Activated B cell treated with CpG ODN at 0.5 μM for 24 hours (primary cell): ENCODE results near the gene BPTF. TPM values are rescaled to one million over a fixed set of nuclear protein-coding genes. Genes with fewer than 3 reads are reported as not detected.
"Not testable (repeated sequence)": the region's sequence is repeated elsewhere in the genome, so short reads cannot be mapped to it uniquely, and the experiment has no call there.

Experiments
- ATAC-seq: fragments of 200-7000 bp; cut with Tn5 transposase; one replicate; pipeline ENCODE4 v1.10.0; 2021; ENCODE audit warnings: low read depth, mild to moderate bottlenecking, moderate library complexity
- CTCF ChIA-PET: fragments of 350-600 bp; sonication (Branson Sonifier 250); formaldehyde crosslinking; loops from one replicate; lab custom pipeline; 2021; ENCODE audit warnings: antibody characterized with exemption; lab: Charles Lee
- POLR2A ChIA-PET: fragments of 350-600 bp; sonication (Branson Sonifier 250); formaldehyde crosslinking; loops from one replicate; lab custom pipeline; 2021; ENCODE audit warnings: antibody characterized with exemption; lab: Charles Lee
- DNase-seq: peaks from one replicate; pipeline ENCODE4 v3.0.0; 2022
- H3K27ac Mint-ChIP-seq: one replicate; pipeline ENCODE4 v1.8.0; 2020; ENCODE audit warnings: mixed read lengths
- H3K27me3 Mint-ChIP-seq: one replicate; pipeline ENCODE4 v1.8.0; 2021; ENCODE audit warnings: mixed read lengths
- H3K36me3 Mint-ChIP-seq: one replicate; pipeline ENCODE4 v1.8.0; 2021; ENCODE audit warnings: low read depth, mixed read lengths
- H3K4me1 Mint-ChIP-seq: one replicate; pipeline ENCODE4 v1.8.0; 2021; ENCODE audit warnings: mixed read lengths
- H3K4me3 Mint-ChIP-seq: one replicate; pipeline ENCODE4 v1.8.0; 2020; ENCODE audit warnings: mild to moderate bottlenecking, mixed read lengths
- H3K9me3 Mint-ChIP-seq: one replicate; pipeline ENCODE4 v1.8.0; 2020; ENCODE audit warnings: mixed read lengths
- intact Hi-C: fragments of 100-400 bp; cut with micrococcal nuclease; formaldehyde crosslinking; loops from one replicate; pipeline ENCODE4 v1.15.1; 2024
- total RNA-seq: library from RNA; stranded (reverse); gene quantifications from 2 replicates; pipeline ENCODE4 v1.2.3, GENCODE V29; 2022
- TF ChIP-seq, protein P1 (sequence below): fragments of 200-600 bp; IDR thresholded peaks from one replicate; pipeline ENCODE4 v1.8.0; 2022; ENCODE audit warnings: antibody characterized with exemption, mild to moderate bottlenecking

BPTF gene
- total RNA-seq, 1 donor from 2014 or later = 174 TPM

DNA sequence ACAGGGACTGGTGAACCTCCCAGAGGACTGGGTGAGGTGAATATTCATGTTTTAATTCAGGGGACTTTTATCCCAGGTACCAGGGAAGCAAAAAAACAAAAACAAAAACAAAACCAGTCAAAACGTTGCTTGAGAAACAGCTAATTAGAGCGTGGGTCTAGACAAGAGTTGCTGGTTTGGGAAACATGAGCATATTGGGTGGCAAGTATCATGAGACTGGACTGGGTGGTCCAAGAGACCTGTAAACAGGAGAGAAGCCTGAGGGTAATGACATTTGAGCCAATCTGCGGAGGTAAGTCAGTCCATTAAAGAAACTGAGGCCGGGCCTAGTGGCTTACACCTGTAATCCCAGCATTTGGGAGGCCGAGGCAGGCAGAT is 11.5 kb upstream of the BPTF start:
- TF ChIP-seq, protein P1, sequence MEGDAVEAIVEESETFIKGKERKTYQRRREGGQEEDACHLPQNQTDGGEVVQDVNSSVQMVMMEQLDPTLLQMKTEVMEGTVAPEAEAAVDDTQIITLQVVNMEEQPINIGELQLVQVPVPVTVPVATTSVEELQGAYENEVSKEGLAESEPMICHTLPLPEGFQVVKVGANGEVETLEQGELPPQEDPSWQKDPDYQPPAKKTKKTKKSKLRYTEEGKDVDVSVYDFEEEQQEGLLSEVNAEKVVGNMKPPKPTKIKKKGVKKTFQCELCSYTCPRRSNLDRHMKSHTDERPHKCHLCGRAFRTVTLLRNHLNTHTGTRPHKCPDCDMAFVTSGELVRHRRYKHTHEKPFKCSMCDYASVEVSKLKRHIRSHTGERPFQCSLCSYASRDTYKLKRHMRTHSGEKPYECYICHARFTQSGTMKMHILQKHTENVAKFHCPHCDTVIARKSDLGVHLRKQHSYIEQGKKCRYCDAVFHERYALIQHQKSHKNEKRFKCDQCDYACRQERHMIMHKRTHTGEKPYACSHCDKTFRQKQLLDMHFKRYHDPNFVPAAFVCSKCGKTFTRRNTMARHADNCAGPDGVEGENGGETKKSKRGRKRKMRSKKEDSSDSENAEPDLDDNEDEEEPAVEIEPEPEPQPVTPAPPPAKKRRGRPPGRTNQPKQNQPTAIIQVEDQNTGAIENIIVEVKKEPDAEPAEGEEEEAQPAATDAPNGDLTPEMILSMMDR = no peak
- Mint-ChIP-seq H3K4me1 (peaks cover 76% of the 10 kb centered on the region), H3K27ac (peak overlapping the region; percentile 97), H3K36me3 (no peaks in the 10 kb centered on the region), H3K27me3 (no peaks in the 10 kb centered on the region), H3K4me3 (peak overlapping the region; percentile 77), H3K9me3 (no peaks in the 10 kb centered on the region)
- intact Hi-C loops = loop anchor here (1.0 to 10.0 kb wide), 5 partner anchors 12 to 391 kb away; partner anchors contain the start of genes BPTF and NOL11
- DNase-seq (no peak), ATAC-seq (no peak)
- CTCF ChIA-PET = interaction anchor here (1.7 to 4.2 kb wide), 3 partner anchors 11 to 13 kb away, joined by 6 to 24 read pairs (median 21); partner anchors contain the start of gene BPTF
- POLR2A ChIA-PET = interaction anchor here (1.3 to 6.9 kb wide), 3 partner anchors 10 to 42 kb away, joined by 3 to 112 read pairs (median 36); partner anchors contain the start of gene BPTF

DNA sequence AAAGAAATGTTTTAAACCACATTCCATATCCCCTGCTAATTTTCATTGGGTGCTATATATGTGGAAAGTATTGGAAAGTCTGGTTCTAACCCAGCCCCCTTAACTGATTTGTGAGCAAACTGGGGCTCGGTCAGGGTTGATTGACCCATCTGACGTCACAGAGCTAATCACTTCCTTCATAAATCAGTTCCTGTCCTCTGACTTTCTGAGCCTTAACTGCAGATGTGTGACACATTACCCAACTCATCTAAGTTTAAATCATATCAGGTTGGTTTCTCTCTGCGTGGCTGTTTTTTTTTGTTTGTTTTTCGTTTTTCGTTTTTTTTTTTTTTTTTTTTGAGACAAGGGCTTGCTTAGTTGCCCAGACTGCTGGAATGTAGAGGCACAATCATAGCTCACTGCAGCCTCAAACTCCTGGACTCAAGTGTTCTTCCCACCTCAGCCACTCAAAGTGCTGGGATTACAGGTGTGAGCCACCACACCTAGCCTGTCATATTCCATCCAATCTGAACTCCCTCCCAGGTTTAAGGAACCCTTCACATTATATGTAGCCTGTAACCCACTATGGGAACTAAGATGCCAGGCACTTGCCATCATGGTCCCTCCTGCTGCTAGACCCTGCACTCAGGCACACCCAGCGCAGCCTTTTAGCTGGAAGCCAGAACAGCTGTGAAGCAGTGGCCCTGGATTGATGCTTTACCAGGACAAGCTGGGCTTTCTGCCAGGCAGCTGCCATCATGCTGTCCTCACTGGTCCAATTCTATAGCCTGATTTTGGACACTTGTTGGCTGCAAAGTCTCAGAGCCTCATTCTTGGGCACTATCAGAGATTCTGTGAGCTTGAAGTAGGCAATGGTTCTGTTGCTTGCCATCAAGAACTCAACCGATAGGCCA is 6.9 kb upstream of the BPTF start:
- CTCF ChIA-PET = interaction anchor here (0.6 to 3.6 kb wide), 5 partner anchors 9 to 91 kb away, joined by 3 to 15 read pairs (median 5); no protein-coding TSS in a partner anchor
- POLR2A ChIA-PET = interaction anchor here (0.5 to 6.9 kb wide), 14 partner anchors 6 to 1763 kb away, joined by 3 to 112 read pairs (median 6); partner anchors contain the start of genes BPTF and PITPNC1
- TF ChIP-seq, protein P1 = no peak
- ATAC-seq = peak; percentile 63
- Mint-ChIP-seq H3K4me1 (peaks cover 81% of the 10 kb centered on the region), H3K9me3 (no peaks in the 10 kb centered on the region), H3K27ac (peak overlapping the region; percentile 90), H3K27me3 (no peaks in the 10 kb centered on the region), H3K4me3 (peak overlapping the region; percentile 76), H3K36me3 (no peaks in the 10 kb centered on the region)
- intact Hi-C loops = loop anchor here (5.0 to 10.0 kb wide), 6 partner anchors 244 to 1626 kb away; partner anchors contain the start of genes AMZ2, CEP112 and PITPNC1
- no peak for DNase-seq

DNA sequence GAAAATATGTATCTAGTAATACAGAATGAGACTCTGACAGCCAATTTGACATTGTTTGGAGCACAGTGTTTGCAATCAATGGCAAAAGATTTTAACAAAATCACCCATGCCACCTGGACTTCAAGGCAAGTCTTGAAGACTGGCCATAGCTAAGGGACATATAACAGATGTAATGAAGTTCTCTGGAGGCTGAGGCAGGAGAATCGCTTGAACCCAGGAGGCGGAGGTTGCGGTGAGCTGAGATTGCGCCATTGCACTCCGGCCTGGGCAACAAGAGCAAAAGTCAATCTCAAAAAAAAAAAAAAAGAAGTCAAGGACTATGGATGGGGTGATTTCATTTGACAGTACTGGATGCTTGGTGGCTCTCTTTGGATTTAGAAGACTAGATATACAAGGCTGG is 5.6 kb upstream of the BPTF start:
- ChIA-PET POLR2A (interaction anchor here (0.7 to 2.5 kb wide), 2 partner anchors 16 to 29 kb away, joined by 13 to 30 read pairs; no protein-coding TSS in a partner anchor), CTCF (interaction anchor here (3.6 kb wide), 1 partner anchor 19 kb away, joined by 15 read pairs; no protein-coding TSS in a partner anchor)
- ATAC-seq (no peak), DNase-seq (no peak)
- no peaks in the 10 kb centered on the region for H3K27me3 Mint-ChIP-seq
- no peaks in the 10 kb centered on the region for H3K36me3 Mint-ChIP-seq
- no peak overlapping the region for H3K4me3 Mint-ChIP-seq
- no peak overlapping the region for H3K27ac Mint-ChIP-seq
- H3K4me1 Mint-ChIP-seq = peaks cover 81% of the 10 kb centered on the region
- intact Hi-C loops = loop anchor here (5.0 to 10.0 kb wide), 8 partner anchors 245 to 1695 kb away; partner anchors contain the start of genes AMZ2, CEP112 and PITPNC1
- TF ChIP-seq, protein P1 = no peak
- no peaks in the 10 kb centered on the region for H3K9me3 Mint-ChIP-seq

DNA sequence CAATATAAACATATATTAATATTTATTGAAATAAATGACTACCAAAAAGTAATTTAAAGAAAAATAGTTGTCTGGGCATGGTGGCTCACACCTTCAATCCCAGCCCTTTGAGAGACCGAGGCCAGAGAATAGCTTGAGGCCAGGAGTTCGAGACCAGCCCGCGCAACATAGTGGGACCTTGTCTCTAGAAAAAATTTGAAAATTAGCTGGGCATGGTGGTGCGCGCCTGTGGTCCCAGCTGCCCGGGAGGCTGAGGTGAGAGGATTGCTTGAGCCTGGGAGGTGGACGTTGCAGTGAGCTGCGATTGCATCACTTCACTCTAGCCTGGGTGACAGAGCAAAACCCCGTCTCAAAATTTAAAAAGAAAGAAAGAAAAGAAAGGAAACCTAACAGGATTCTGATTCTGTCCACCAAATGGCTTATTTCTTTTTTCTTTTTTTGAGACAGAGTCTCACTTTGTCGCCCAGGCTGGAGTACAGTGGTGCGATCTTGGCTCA is 3.4 kb upstream of the BPTF start:
- ATAC-seq = no peak
- CTCF ChIA-PET = no interaction called here
- DNase-seq = no peak
- TF ChIP-seq, protein P1 = no peak
- Mint-ChIP-seq H3K9me3 (no peaks in the 10 kb centered on the region), H3K4me3 (no peak overlapping the region), H3K27me3 (no peaks in the 10 kb centered on the region), H3K4me1 (peaks cover 64% of the 10 kb centered on the region), H3K36me3 (peaks cover 8% of the 10 kb centered on the region), H3K27ac (no peak overlapping the region)
- POLR2A ChIA-PET = interaction anchor here (1.5 to 6.2 kb wide), 2 partner anchors 7 to 12 kb away, joined by 4 to 112 read pairs; no protein-coding TSS in a partner anchor
- intact Hi-C loops = loop anchor here (10.0 kb wide), 2 partner anchors 643 to 1693 kb away; no protein-coding TSS in a partner anchor

DNA sequence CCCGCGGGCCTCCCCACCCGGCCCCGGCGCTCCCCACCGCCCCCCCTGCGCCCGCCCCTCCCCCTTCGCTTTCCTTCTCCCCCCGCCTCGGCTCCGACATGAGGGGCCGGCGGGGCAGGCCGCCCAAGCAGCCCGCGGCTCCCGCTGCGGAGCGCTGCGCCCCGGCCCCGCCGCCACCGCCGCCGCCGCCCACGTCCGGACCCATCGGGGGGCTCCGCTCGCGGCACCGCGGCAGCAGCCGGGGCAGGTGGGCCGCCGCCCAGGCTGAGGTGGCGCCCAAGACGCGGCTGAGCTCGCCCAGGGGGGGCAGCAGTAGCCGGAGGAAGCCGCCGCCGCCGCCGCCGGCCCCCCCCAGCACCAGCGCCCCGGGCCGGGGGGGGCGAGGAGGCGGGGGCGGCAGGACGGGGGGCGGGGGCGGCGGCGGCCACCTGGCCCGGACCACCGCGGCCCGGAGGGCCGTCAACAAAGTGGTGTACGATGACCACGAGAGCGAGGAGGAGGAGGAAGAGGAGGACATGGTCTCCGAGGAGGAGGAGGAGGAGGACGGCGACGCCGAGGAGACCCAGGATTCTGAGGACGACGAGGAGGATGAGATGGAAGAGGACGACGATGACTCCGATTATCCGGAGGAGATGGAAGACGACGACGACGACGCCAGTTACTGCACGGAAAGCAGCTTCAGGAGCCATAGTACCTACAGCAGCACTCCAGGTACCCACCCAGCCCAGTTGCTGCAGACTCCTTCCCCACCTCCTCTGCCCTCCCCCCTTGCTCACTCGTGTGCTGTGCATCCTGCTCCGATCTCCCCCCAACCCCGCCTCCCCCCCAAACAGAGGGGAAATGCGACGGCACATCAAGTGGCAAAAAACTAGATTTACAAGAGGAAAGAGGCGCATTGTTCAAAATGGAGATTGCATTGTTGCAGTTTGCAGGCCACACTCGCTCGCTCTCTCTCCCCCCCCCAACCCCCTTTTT is 611 bp downstream of the BPTF start:
- Mint-ChIP-seq H3K27ac (peak overlapping the region; percentile 96), H3K36me3 (peaks cover 22% of the 10 kb centered on the region), H3K4me1 (peaks cover 67% of the 10 kb centered on the region), H3K4me3 (peak overlapping the region; percentile 98)
- CTCF ChIA-PET = interaction anchor here (0.6 to 4.1 kb wide), 4 partner anchors 13 to 108 kb away, joined by 3 to 33 read pairs (median 14); partner anchors contain the start of gene NOL11
- not testable (repeated sequence) for H3K27me3 Mint-ChIP-seq, H3K9me3 Mint-ChIP-seq
- ATAC-seq (peak; percentile 46), DNase-seq (peak; percentile 70)
- POLR2A ChIA-PET = interaction anchor here (0.5 to 6.2 kb wide), 9 partner anchors 11 to 254 kb away, joined by 3 to 112 read pairs (median 7); no protein-coding TSS in a partner anchor
- intact Hi-C loops = loop anchor here (1.0 to 10.0 kb wide), 6 partner anchors 13 to 1689 kb away; partner anchors contain the start of gene NOL11
